ENCODE results near the gene VRK1.

Gene VRK1

GRCh38 chr14:96792591-96792990, 4.6 kb upstream of the VRK1 start:
- no peak for DNase-seq

- no peak for DNase-seq
Observed at GRCh38 chr14:96793547-96793946, 3.6 kb upstream of the VRK1 start.

- no peak for DNase-seq
Observed at GRCh38 chr14:96795109-96795828, 1.9 kb upstream of the VRK1 start.

GRCh38 chr14:96797582-96798349, 584 bp downstream of the VRK1 start:
- no peak for DNase-seq

- no peak for DNase-seq
Observed at GRCh38 chr14:96798956-96799355, 1.8 kb downstream of the VRK1 start.

GRCh38 chr14:96799489-96800054, 2.4 kb downstream of the VRK1 start:
- DNase-seq: no peak

GRCh38 chr14:96801931-96802330, 4.7 kb downstream of the VRK1 start:
- no peak for DNase-seq

- no peak for DNase-seq
Observed at GRCh38 chr14:96802963-96803362, 5.8 kb downstream of the VRK1 start.

- DNase-seq: no peak
Observed at GRCh38 chr14:96803958-96804357, 6.8 kb downstream of the VRK1 start.

GRCh38 chr14:96804895-96805294, 7.7 kb downstream of the VRK1 start:
- no peak for DNase-seq

- no peak for DNase-seq
Observed at GRCh38 chr14:96805956-96806355, 8.8 kb downstream of the VRK1 start.

GRCh38 chr14:96806836-96807235, 9.7 kb downstream of the VRK1 start:
- no peak for DNase-seq

GRCh38 chr14:96808619-96809406, 11.6 kb downstream of the VRK1 start:
- no peak for DNase-seq

GRCh38 chr14:96811265-96811664, 14.1 kb downstream of the VRK1 start:
- no peak for DNase-seq

GRCh38 chr14:96811985-96812667, 14.9 kb downstream of the VRK1 start:
- DNase-seq: no peak

- DNase-seq: no peak
Observed at GRCh38 chr14:96816281-96816680, 19.1 kb downstream of the VRK1 start.

GRCh38 chr14:96817750-96818666, 20.8 kb downstream of the VRK1 start:
- DNase-seq: no peak

- DNase-seq: no peak
Observed at GRCh38 chr14:96821501-96821900, 24.3 kb downstream of the VRK1 start.

- DNase-seq: no peak
Observed at GRCh38 chr14:96823652-96824051, 26.5 kb downstream of the VRK1 start.

- no peak for DNase-seq
Observed at GRCh38 chr14:96824283-96824682, 27.1 kb downstream of the VRK1 start.

- no peak for DNase-seq
Observed at GRCh38 chr14:96826818-96827217, 29.6 kb downstream of the VRK1 start.

- DNase-seq: no peak
Observed at GRCh38 chr14:96827290-96827689, 30.1 kb downstream of the VRK1 start.

Data from NCI-H510A treated with DMSO at 0.1 percent for 48 hours (cell line).